Left ventricle myocardium inferior (tissue), 1 donor: ENCODE results near the gene MALAT1. TPM values are rescaled to one million over a fixed set of nuclear protein-coding genes. Genes with fewer than 3 reads are reported as not detected.
A peak's percentile ranks its signal among the peaks of the same experiment; 100 is the strongest.

Source experiments
- DNase-seq: peaks from one replicate; pipeline ENCODE4 v3.0.0-alpha.2; 2020
- H3K27ac ChIP-seq: fragments of 200-600 bp; replicated peaks from 2 replicates; pipeline ENCODE4 v1.8.0; 2021
- H3K27me3 ChIP-seq: fragments of 200-600 bp; 2 replicates; pipeline ENCODE4 v1.8.0; 2021; ENCODE audit warnings: low read depth
- H3K36me3 ChIP-seq: fragments of 200-600 bp; 2 replicates; pipeline ENCODE4 v1.8.0; 2021
- H3K4me1 ChIP-seq: fragments of 200-600 bp; 2 replicates; pipeline ENCODE4 v1.8.0; 2021
- H3K4me3 ChIP-seq: fragments of 200-600 bp; 2 replicates; pipeline ENCODE4 v1.8.0; 2021; ENCODE audit warnings: mild to moderate bottlenecking, moderate library complexity
- H3K9me3 ChIP-seq: fragments of 200-600 bp; replicated peaks from 2 replicates; pipeline ENCODE4 v1.8.0; 2021
- intact Hi-C: fragments of 100-400 bp; cut with micrococcal nuclease; formaldehyde crosslinking; loops from one replicate; pipeline ENCODE4 v1.11.0; 2022
- total RNA-seq: library from RNA; stranded (reverse); fragmentation: NEBNext Ultra II Directional; extraction: Animal tissue kit (Norgen Biotek cat#: 25700); gene quantifications from one replicate; pipeline ENCODE4 v1.2.1, GENCODE V29; 2021
- TF ChIP-seq, protein P1 (sequence below): fragments of 200-600 bp; IDR thresholded peaks from 2 replicates; pipeline ENCODE4 v1.8.0; 2021; ENCODE audit warnings: antibody characterized with exemption, mild to moderate bottlenecking, borderline replicate concordance
- donor health status: DM: no; HTN: yes; CAD: no; lungs with severe emphysema.

Gene MALAT1
- total RNA-seq, 1 donor from 2014 or later: 6,576 TPM

DNA sequence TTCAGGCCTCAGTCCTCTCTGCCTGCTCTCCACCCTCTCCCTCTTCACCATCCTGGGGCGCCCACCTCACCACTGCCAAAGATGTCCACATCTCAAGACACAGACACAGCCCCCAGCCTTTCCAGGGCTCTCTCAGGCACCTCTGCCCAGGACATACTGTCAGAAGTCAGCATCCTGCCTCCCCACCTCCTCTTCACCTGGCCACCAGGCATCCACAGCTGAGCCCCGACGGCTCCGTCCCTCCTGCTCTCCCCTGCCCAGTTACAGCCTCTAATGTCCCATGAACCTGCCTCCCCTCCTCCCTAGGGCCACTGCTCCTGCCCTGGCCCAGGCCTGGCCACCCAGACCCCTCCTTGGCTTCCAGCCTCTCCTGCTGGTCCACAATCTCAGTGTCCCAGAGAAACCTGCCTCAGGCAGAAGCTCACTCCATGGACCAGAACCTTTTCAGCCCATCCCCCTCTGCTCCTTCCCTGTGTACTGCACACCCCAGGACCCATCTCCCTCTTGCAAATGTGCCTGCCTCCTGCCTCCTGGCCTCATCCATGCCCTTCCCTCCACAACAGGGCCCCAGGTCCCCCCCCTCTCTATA is 56.1 kb downstream of the MALAT1 start:
- peaks cover 35% of the 10 kb centered on the region for H3K36me3 ChIP-seq
- no peaks in the 10 kb centered on the region for H3K9me3 ChIP-seq
- H3K27ac ChIP-seq: peak overlapping the region; percentile 99
- peak overlapping the region; percentile 79 for H3K4me3 ChIP-seq
- intact Hi-C loops: no loop called here
- no peaks in the 10 kb centered on the region for H3K27me3 ChIP-seq
- TF ChIP-seq, protein P1, sequence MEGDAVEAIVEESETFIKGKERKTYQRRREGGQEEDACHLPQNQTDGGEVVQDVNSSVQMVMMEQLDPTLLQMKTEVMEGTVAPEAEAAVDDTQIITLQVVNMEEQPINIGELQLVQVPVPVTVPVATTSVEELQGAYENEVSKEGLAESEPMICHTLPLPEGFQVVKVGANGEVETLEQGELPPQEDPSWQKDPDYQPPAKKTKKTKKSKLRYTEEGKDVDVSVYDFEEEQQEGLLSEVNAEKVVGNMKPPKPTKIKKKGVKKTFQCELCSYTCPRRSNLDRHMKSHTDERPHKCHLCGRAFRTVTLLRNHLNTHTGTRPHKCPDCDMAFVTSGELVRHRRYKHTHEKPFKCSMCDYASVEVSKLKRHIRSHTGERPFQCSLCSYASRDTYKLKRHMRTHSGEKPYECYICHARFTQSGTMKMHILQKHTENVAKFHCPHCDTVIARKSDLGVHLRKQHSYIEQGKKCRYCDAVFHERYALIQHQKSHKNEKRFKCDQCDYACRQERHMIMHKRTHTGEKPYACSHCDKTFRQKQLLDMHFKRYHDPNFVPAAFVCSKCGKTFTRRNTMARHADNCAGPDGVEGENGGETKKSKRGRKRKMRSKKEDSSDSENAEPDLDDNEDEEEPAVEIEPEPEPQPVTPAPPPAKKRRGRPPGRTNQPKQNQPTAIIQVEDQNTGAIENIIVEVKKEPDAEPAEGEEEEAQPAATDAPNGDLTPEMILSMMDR: no peak
- DNase-seq: no peak
- H3K4me1 ChIP-seq: peaks cover 77% of the 10 kb centered on the region

DNA sequence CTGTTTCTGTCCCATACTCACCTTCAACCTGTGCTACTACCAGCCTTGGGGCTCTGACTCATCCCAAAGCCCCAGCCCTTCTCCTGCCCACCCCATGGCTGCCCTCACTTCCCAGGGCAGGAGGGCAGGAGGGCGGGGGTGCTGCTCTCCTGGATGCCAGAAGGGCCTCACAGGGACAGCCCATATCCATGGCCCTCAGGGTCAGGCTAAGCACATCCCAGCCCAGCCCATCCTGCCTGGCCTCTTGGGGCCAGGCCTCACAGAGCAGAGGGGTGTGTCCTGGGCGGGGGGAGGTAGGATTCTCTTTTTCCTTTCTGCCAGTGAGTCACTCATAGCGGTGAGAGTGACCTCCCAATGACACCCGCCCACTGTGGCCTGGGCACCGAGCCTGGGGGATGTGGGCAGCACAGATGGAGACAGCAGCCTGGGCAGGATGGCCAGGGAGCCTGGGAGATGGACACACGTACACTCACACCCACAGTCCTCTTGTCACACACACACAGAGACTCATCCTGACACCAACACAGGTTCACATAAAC is 56.9 kb downstream of the MALAT1 start:
- TF ChIP-seq, protein P1: no peak
- Histone ChIP-seq H3K27me3 (no peaks in the 10 kb centered on the region), H3K9me3 (no peaks in the 10 kb centered on the region), H3K27ac (peak overlapping the region; percentile 99), H3K4me3 (peak overlapping the region; percentile 79), H3K36me3 (peaks cover 27% of the 10 kb centered on the region), H3K4me1 (peaks cover 85% of the 10 kb centered on the region)
- intact Hi-C loops: no loop called here
- peak; percentile 64 for DNase-seq

Other genes starting within 250 kb of the MALAT1 start
- gene POLA2, start 237.1 kb upstream of the MALAT1 start, total RNA-seq: 3.8 TPM
- gene CDC42EP2, start 184.2 kb upstream of the MALAT1 start, total RNA-seq: 11.3 TPM
- 40.6 TPM for gene DPF2, start 165.2 kb upstream of the MALAT1 start, total RNA-seq
- gene TIGD3, start 144.3 kb upstream of the MALAT1 start, total RNA-seq: 0.44 TPM
- 5.0 TPM for gene SLC25A45, start 116.4 kb upstream of the MALAT1 start, total RNA-seq
- gene FRMD8, start 112.4 kb upstream of the MALAT1 start, total RNA-seq: 8.4 TPM
- 405 TPM for gene NEAT1, start 76.2 kb upstream of the MALAT1 start, total RNA-seq
- 60.2 TPM for gene SCYL1, start 26.0 kb downstream of the MALAT1 start, total RNA-seq
- gene LTBP3, start 59.3 kb downstream of the MALAT1 start, total RNA-seq: 80.3 TPM
- 21.1 TPM for gene ZNRD2, start 71.4 kb downstream of the MALAT1 start, total RNA-seq
- 40.9 TPM for gene FAM89B, start 73.5 kb downstream of the MALAT1 start, total RNA-seq
- 69.5 TPM for gene EHBP1L1, start 77.0 kb downstream of the MALAT1 start, total RNA-seq
- gene KCNK7, start 96.8 kb downstream of the MALAT1 start, total RNA-seq: 0.85 TPM
- gene MAP3K11, start 115.2 kb downstream of the MALAT1 start, total RNA-seq: 32.4 TPM
- 11.9 TPM for gene PCNX3, start 116.7 kb downstream of the MALAT1 start, total RNA-seq
- gene SIPA1, start 139.1 kb downstream of the MALAT1 start, total RNA-seq: 21.0 TPM
- gene RELA, start 163.9 kb downstream of the MALAT1 start, total RNA-seq: 33.8 TPM
- gene KAT5, start 213.2 kb downstream of the MALAT1 start, total RNA-seq: 47.0 TPM
- 39.7 TPM for gene RNASEH2C, start 221.8 kb downstream of the MALAT1 start, total RNA-seq